Epithelial cell of proximal tubule (primary cell): ENCODE data around the gene ILKAP. TPM values are rescaled to one million over a fixed set of nuclear protein-coding genes. Genes with fewer than 3 reads are reported as not detected.

ENCODE experiments used
- DNase-seq: peaks from one replicate; pipeline ENCODE4 v3.0.0-alpha.2; 2011; ENCODE audit warnings: low read depth
- H3K4me3 ChIP-seq: 2 replicates; pipeline ENCODE4 v1.5.1; 2011; ENCODE audit warnings: low read depth, mild to moderate bottlenecking, low read length
- total RNA-seq: library from RNA; depleted of rRNA; stranded (reverse); fragments of >200 nt; gene quantifications from 2 replicates; pipeline ENCODE4 v1.2.3, GENCODE V29; 2015
- TF ChIP-seq, protein P1 (sequence below): conservative IDR thresholded peaks from 2 replicates; pipeline ENCODE4 v1.5.1; 2012; ENCODE audit warnings: low read depth, mild to moderate bottlenecking, low read length

ILKAP gene
- total RNA-seq, 1 donor from 2014 or later: 18.2 TPM

DNA sequence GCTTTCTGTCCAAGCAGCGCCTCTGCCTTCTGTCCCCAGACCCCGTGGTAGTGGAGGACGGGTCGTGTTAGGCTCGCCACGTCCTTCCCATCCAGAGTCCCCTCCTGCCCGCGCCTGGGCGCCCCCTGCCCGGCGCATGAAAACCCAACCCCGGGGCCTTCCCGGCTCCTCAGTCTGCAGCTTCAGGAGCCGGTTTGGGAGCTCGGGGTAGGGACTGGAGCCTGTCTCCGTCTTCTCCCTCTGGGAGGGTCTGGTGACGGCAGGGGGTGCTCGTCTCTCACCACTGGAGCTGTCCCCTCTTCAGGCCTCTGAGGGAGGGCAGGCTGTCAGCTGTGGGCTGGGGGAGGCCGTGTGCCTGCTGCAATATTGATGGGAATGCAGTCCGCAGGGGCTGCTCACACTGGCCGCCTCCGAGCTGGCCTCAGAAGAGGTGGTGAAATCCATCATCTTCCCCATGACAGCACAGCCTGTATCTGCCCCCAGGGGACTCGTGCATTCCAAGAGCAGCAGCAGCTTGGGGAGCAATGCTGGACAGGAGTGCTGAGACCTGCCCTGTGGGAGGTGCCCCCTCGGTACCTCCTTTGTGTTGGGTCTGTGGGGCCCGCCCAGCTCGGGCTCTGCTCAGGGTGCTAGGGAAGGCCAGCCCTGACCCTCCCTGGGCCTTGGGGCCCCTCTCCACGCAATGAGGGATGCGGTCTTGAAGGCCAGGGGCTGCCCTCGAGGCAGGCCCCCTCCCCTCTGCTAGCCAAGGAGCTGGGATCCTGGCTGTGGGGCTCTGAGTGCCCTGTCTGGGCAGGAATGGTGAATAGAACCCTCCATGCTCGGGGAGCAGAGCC, 82.8 kb downstream of the ILKAP start:
- TF ChIP-seq, protein P1, sequence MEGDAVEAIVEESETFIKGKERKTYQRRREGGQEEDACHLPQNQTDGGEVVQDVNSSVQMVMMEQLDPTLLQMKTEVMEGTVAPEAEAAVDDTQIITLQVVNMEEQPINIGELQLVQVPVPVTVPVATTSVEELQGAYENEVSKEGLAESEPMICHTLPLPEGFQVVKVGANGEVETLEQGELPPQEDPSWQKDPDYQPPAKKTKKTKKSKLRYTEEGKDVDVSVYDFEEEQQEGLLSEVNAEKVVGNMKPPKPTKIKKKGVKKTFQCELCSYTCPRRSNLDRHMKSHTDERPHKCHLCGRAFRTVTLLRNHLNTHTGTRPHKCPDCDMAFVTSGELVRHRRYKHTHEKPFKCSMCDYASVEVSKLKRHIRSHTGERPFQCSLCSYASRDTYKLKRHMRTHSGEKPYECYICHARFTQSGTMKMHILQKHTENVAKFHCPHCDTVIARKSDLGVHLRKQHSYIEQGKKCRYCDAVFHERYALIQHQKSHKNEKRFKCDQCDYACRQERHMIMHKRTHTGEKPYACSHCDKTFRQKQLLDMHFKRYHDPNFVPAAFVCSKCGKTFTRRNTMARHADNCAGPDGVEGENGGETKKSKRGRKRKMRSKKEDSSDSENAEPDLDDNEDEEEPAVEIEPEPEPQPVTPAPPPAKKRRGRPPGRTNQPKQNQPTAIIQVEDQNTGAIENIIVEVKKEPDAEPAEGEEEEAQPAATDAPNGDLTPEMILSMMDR: no peak
- H3K4me3 ChIP-seq: no peak overlapping the region

More for the DNA sequence above, 82.8 kb downstream of the ILKAP start:
- no peak for DNase-seq

Other genes with a start within 250 kb of the ILKAP start
- 54.8 and 85.5 TPM in 2 replicates for gene UBE2F, start 236.7 kb downstream of the ILKAP start, total RNA-seq
- 11.5 and 41.5 TPM in 2 replicates for gene SCLY, start 142.7 kb downstream of the ILKAP start, total RNA-seq
- 0.14 and 2.7 TPM in 2 replicates for gene ESPNL, start 103.4 kb downstream of the ILKAP start, total RNA-seq
- 0.72 and 1.7 TPM in 2 replicates for gene KLHL30, start 65.0 kb downstream of the ILKAP start, total RNA-seq
- 9.8 and 86.8 TPM in 2 replicates for gene ERFE, start 44.7 kb downstream of the ILKAP start, total RNA-seq
- gene HES6, start 36.3 kb upstream of the ILKAP start, total RNA-seq: 20.3 and 25.5 TPM in 2 replicates
- gene PER2, start 84.9 kb upstream of the ILKAP start, total RNA-seq: 0.86 and 4.1 TPM in 2 replicates
- 8.2 and 8.5 TPM in 2 replicates for gene TRAF3IP1, start 116.8 kb upstream of the ILKAP start, total RNA-seq
- gene ASB1, start 223.2 kb upstream of the ILKAP start, total RNA-seq: 23.5 and 29.7 TPM in 2 replicates